Lower lobe of right lung (tissue), 2 donors: ENCODE data around the gene B4GALNT2. TPM values are rescaled to one million over a fixed set of nuclear protein-coding genes. Genes with fewer than 3 reads are reported as not detected.
"Not testable (repeated sequence)": the region's sequence is repeated elsewhere in the genome, so short reads cannot be mapped to it uniquely, and the experiment has no call there.

ENCODE experiments used
- ATAC-seq, 2 donors: fragments of 200-7000 bp; cut with Tn5 transposase; one replicate each; pipeline ENCODE4 v1.9.1; 2020 to 2022; ENCODE audit warnings: mild to moderate bottlenecking in 2 of 2, moderate library complexity in 2 of 2
- DNase-seq: peaks from one replicate; pipeline ENCODE4 v3.0.0-alpha.2; 2020
- H3K27ac ChIP-seq: fragments of 200-600 bp; one replicate; pipeline ENCODE4 v1.8.0; 2022
- H3K27me3 ChIP-seq: fragments of 200-600 bp; one replicate; pipeline ENCODE4 v1.8.0; 2022; ENCODE audit warnings: low read depth
- H3K36me3 ChIP-seq: fragments of 200-600 bp; one replicate; pipeline ENCODE4 v1.8.0; 2022; ENCODE audit warnings: mild to moderate bottlenecking
- H3K4me1 ChIP-seq: fragments of 200-600 bp; one replicate; pipeline ENCODE4 v1.8.0; 2022
- H3K4me3 ChIP-seq: fragments of 200-600 bp; one replicate; pipeline ENCODE4 v1.8.0; 2022; ENCODE audit warnings: mild to moderate bottlenecking
- H3K9me3 ChIP-seq: fragments of 200-600 bp; one replicate; pipeline ENCODE4 v1.8.0; 2022
- CTCF ChIP-seq: fragments of 200-600 bp; IDR thresholded peaks from one replicate; pipeline ENCODE4 v1.8.0; 2022; ENCODE audit warnings: antibody characterized with exemption, mild to moderate bottlenecking
- intact Hi-C: fragments of 100-400 bp; cut with DNase I; formaldehyde crosslinking; loops from one replicate; pipeline ENCODE4 v1.11.0; 2022
- total RNA-seq: library from RNA; stranded (reverse); fragmentation: NEBNext Ultra II Directional; extraction: Animal tissue kit (Norgen Biotek cat#: 25700); gene quantifications from one replicate; pipeline ENCODE4 v1.2.1, GENCODE V29; 2021
- donor health status: DM: no; HTN: yes; CAD: no; lungs with severe emphysema.

Gene B4GALNT2
- total RNA-seq, 1 donor from 2014 or later = 0.15 TPM

- intact Hi-C loops = no loop called here
- ATAC-seq = no peak
- H3K27ac ChIP-seq = no peak overlapping the region
- TF ChIP-seq CTCF = no peak
- H3K27me3 ChIP-seq = no peaks in the 10 kb centered on the region
- H3K9me3 ChIP-seq = no peaks in the 10 kb centered on the region
- no peak overlapping the region for H3K4me3 ChIP-seq
- H3K36me3 ChIP-seq = no peaks in the 10 kb centered on the region
- no peaks in the 10 kb centered on the region for H3K4me1 ChIP-seq
- DNase-seq = no peak
Measured at GRCh38 chr17:49089094-49089493, 43.5 kb upstream of the B4GALNT2 start.

GRCh38 chr17:49090878-49091594, 41.5 kb upstream of the B4GALNT2 start:
- ATAC-seq (no peak), DNase-seq (no peak)
- Histone ChIP-seq H3K4me3 (no peak overlapping the region), H3K9me3 (no peaks in the 10 kb centered on the region), H3K27me3 (no peaks in the 10 kb centered on the region), H3K36me3 (no peaks in the 10 kb centered on the region), H3K4me1 (no peaks in the 10 kb centered on the region), H3K27ac (no peak overlapping the region)
- intact Hi-C loops = no loop called here
- TF ChIP-seq CTCF = no peak

- H3K27me3 ChIP-seq = no peaks in the 10 kb centered on the region
- H3K27ac ChIP-seq = no peak overlapping the region
- no peak for DNase-seq
- H3K4me3 ChIP-seq = no peak overlapping the region
- intact Hi-C loops = no loop called here
- ATAC-seq = no peak
- no peaks in the 10 kb centered on the region for H3K36me3 ChIP-seq
- TF ChIP-seq CTCF = no peak
- H3K4me1 ChIP-seq = no peaks in the 10 kb centered on the region
- no peaks in the 10 kb centered on the region for H3K9me3 ChIP-seq
Measured at GRCh38 chr17:49093131-49093530, 39.4 kb upstream of the B4GALNT2 start.

GRCh38 chr17:49100601-49101000, 32.0 kb upstream of the B4GALNT2 start:
- intact Hi-C loops = no loop called here
- H3K27ac ChIP-seq = no peak overlapping the region
- ATAC-seq = no peak
- no peaks in the 10 kb centered on the region for H3K4me1 ChIP-seq
- no peak overlapping the region for H3K4me3 ChIP-seq
- no peak for TF ChIP-seq CTCF
- no peaks in the 10 kb centered on the region for H3K9me3 ChIP-seq
- DNase-seq = no peak
- no peaks in the 10 kb centered on the region for H3K36me3 ChIP-seq
- no peaks in the 10 kb centered on the region for H3K27me3 ChIP-seq

GRCh38 chr17:49101054-49101534, 31.5 kb upstream of the B4GALNT2 start:
- H3K4me1 ChIP-seq = no peaks in the 10 kb centered on the region
- no peak for TF ChIP-seq CTCF
- ATAC-seq = peak; percentile 62 to 90
- no peaks in the 10 kb centered on the region for H3K27me3 ChIP-seq
- H3K4me3 ChIP-seq = no peak overlapping the region
- H3K36me3 ChIP-seq = no peaks in the 10 kb centered on the region
- H3K9me3 ChIP-seq = no peaks in the 10 kb centered on the region
- no peak for DNase-seq
- no peak overlapping the region for H3K27ac ChIP-seq
- intact Hi-C loops = no loop called here

- ATAC-seq, H3K36me3 ChIP-seq, H3K27me3 ChIP-seq, H3K4me1 ChIP-seq, intact Hi-C loops, H3K4me3 ChIP-seq, H3K9me3 ChIP-seq, H3K27ac ChIP-seq, DNase-seq: not testable (repeated sequence)
Measured at GRCh38 chr17:49103360-49103759, 29.2 kb upstream of the B4GALNT2 start.
